Neural progenitor cell (in vitro differentiated cells): ENCODE measurements around the gene FAU. TPM values are rescaled to one million over a fixed set of nuclear protein-coding genes. Genes with fewer than 3 reads are reported as not detected.
A peak's percentile ranks its signal among the peaks of the same experiment; 100 is the strongest.

Source experiments
- DNase-seq: peaks from one replicate; pipeline ENCODE4 v3.0.0-alpha.2; 2016; ENCODE audit warnings: low spot score
- H2AFZ ChIP-seq: fragments of 200-600 bp; sonication (generic); replicated peaks from 2 replicates; pipeline ENCODE4 v1.6.1; 2016; ENCODE audit warnings: antibody characterized with exemption
- H3F3A ChIP-seq: fragments of 200-600 bp; sonication (generic); 2 replicates; pipeline ENCODE4 v1.6.1; 2016; ENCODE audit warnings: antibody characterized with exemption, low read depth
- H3K27ac ChIP-seq: fragments of 200-600 bp; sonication (generic); 2 replicates; pipeline ENCODE4 v1.5.1; 2016; ENCODE audit warnings: mild to moderate bottlenecking
- H3K27me3 ChIP-seq: fragments of 200-600 bp; sonication (generic); 2 replicates; pipeline ENCODE4 v1.6.1; 2016; ENCODE audit warnings: mild to moderate bottlenecking, moderate library complexity
- H3K36me3 ChIP-seq: fragments of 200-600 bp; sonication (generic); 2 replicates; pipeline ENCODE4 v1.5.1; 2016
- H3K4me1 ChIP-seq: fragments of 200-600 bp; sonication (generic); 2 replicates; pipeline ENCODE4 v1.6.1; 2016; ENCODE audit warnings: mixed run types
- H3K4me2 ChIP-seq: fragments of 200-600 bp; sonication (generic); 2 replicates; pipeline ENCODE4 v1.6.1; 2016
- H3K4me3 ChIP-seq: fragments of 200-600 bp; sonication (generic); 2 replicates; pipeline ENCODE4 v1.5.1; 2016
- H3K79me2 ChIP-seq: fragments of 200-600 bp; sonication (generic); 2 replicates; pipeline ENCODE4 v1.6.1; 2016; ENCODE audit warnings: low read depth
- H3K9ac ChIP-seq: fragments of 200-600 bp; sonication (generic); 2 replicates; pipeline ENCODE4 v1.6.1; 2016
- H3K9me3 ChIP-seq: fragments of 200-600 bp; sonication (generic); 2 replicates; pipeline ENCODE4 v1.5.1; 2016; ENCODE audit warnings: low read depth
- H4K20me1 ChIP-seq: fragments of 200-600 bp; sonication (generic); 2 replicates; pipeline ENCODE4 v1.6.1; 2016; ENCODE audit warnings: low read depth
- H3K27ac Mint-ChIP-seq: 3 replicates; pipeline ENCODE4 v1.8.0; 2021; ENCODE audit warnings: mixed read lengths
- H3K27me3 Mint-ChIP-seq: 2 replicates; pipeline ENCODE4 v1.8.0; 2022; ENCODE audit warnings: low read depth, mild to moderate bottlenecking, inconsistent platforms, moderate library complexity, mixed read lengths; ENCODE audit not compliant: insufficient read depth
- H3K36me3 Mint-ChIP-seq: 3 replicates; pipeline ENCODE4 v1.8.0; 2021; ENCODE audit warnings: mixed read lengths
- H3K4me1 Mint-ChIP-seq: 3 replicates; pipeline ENCODE4 v1.8.0; 2021; ENCODE audit warnings: mixed read lengths
- H3K4me3 Mint-ChIP-seq: 3 replicates; pipeline ENCODE4 v1.8.0; 2021; ENCODE audit warnings: mild to moderate bottlenecking, moderate library complexity, mixed read lengths
- H3K9me3 Mint-ChIP-seq: 3 replicates; pipeline ENCODE4 v1.8.0; 2020; ENCODE audit warnings: mixed read lengths
- EZH2 ChIP-seq: fragments of 200-600 bp; sonication (generic); IDR thresholded peaks from 2 replicates; pipeline ENCODE4 v1.6.1; 2017; ENCODE audit warnings: antibody characterized with exemption, mild to moderate bottlenecking, moderate library complexity
- EZH2phosphoT487 ChIP-seq: fragments of 200-600 bp; sonication (generic); IDR thresholded peaks from 2 replicates; pipeline ENCODE4 v1.6.1; 2017; ENCODE audit warnings: antibody characterized with exemption
- total RNA-seq: library from RNA; depleted of rRNA; stranded (reverse); fragments of >200 nt; gene quantifications from 2 replicates; pipeline ENCODE4 v1.2.3, GENCODE V29; 2015; ENCODE audit warnings: low replicate concordance
- TF ChIP-seq, protein P1 (sequence below): fragments of 200-600 bp; sonication (generic); IDR thresholded peaks from 2 replicates; pipeline ENCODE4 v1.5.1; 2017; ENCODE audit warnings: antibody characterized with exemption, mild to moderate bottlenecking

FAU gene
- total RNA-seq, 1 donor from 2014 or later, result 288 TPM

DNA sequence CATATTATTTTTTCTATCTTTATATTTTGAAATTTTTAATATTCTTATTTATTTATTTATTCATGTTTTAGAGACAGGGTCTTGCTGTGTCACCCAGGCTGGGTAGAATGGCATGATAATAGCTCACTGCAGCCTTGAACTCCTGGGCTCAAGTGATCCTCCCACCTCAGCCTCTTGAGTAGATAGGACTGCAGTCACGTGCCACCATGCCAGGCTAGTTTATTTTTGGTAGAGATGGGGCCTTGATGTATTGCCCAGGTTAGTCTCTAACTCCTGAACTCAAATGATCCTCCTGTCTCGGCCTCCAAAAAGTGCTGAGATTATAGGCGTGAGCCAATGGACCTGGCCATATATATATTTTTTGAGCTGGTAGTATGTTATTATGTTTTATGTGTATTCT, 45.7 kb upstream of the FAU start:
- no peak overlapping the region for H2AFZ ChIP-seq
- no peaks in the 10 kb centered on the region for H3K36me3 ChIP-seq
- H3K9me3 Mint-ChIP-seq, result no peaks in the 10 kb centered on the region
- no peak overlapping the region for H3K9ac ChIP-seq
- H3K4me1 Mint-ChIP-seq, result peaks cover 5% of the 10 kb centered on the region
- H3K36me3 Mint-ChIP-seq, result no peaks in the 10 kb centered on the region
- no peaks in the 10 kb centered on the region for H3K27me3 Mint-ChIP-seq
- no peak overlapping the region for H3K4me2 ChIP-seq
- no peak overlapping the region for H3K4me3 Mint-ChIP-seq
- TF ChIP-seq EZH2phosphoT487 (no peak), EZH2 (no peak)
- TF ChIP-seq, protein P1, sequence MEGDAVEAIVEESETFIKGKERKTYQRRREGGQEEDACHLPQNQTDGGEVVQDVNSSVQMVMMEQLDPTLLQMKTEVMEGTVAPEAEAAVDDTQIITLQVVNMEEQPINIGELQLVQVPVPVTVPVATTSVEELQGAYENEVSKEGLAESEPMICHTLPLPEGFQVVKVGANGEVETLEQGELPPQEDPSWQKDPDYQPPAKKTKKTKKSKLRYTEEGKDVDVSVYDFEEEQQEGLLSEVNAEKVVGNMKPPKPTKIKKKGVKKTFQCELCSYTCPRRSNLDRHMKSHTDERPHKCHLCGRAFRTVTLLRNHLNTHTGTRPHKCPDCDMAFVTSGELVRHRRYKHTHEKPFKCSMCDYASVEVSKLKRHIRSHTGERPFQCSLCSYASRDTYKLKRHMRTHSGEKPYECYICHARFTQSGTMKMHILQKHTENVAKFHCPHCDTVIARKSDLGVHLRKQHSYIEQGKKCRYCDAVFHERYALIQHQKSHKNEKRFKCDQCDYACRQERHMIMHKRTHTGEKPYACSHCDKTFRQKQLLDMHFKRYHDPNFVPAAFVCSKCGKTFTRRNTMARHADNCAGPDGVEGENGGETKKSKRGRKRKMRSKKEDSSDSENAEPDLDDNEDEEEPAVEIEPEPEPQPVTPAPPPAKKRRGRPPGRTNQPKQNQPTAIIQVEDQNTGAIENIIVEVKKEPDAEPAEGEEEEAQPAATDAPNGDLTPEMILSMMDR, result no peak
- H4K20me1 ChIP-seq, result no peaks in the 10 kb centered on the region
- H3K79me2 ChIP-seq, result no peaks in the 10 kb centered on the region
- no peak overlapping the region for H3K4me3 ChIP-seq
- no peak overlapping the region for H3K27ac ChIP-seq
- DNase-seq, result no peak
- no peaks in the 10 kb centered on the region for H3K9me3 ChIP-seq
- no peaks in the 10 kb centered on the region for H3K4me1 ChIP-seq
- no peaks in the 10 kb centered on the region for H3K27me3 ChIP-seq
- no peak overlapping the region for H3K27ac Mint-ChIP-seq
- peaks cover 3% of the 10 kb centered on the region for H3F3A ChIP-seq

DNA sequence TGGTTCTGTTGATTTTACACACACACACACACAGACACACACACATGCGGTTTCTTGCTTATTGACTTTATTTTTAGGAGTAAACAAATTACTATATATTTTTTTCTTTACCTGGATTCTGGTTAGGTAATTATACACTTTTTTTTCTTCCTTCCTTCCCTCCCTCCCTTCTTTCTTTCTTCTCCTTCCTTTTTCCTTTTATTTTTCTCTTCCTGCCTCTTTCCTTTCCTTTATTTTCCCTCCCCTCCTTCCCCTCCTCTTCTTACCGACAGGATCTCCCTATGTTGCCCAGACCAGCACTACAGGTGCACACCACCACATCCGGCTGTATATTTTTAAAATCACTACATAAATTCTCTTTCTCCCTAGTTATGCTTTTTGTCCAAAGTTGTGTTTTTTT, 45.0 kb upstream of the FAU start:
- Histone ChIP-seq H3K4me3 (no peak overlapping the region), H3K4me2 (no peak overlapping the region)
- TF ChIP-seq EZH2 (no peak), EZH2phosphoT487 (no peak)
- TF ChIP-seq, protein P1, result no peak

DNA sequence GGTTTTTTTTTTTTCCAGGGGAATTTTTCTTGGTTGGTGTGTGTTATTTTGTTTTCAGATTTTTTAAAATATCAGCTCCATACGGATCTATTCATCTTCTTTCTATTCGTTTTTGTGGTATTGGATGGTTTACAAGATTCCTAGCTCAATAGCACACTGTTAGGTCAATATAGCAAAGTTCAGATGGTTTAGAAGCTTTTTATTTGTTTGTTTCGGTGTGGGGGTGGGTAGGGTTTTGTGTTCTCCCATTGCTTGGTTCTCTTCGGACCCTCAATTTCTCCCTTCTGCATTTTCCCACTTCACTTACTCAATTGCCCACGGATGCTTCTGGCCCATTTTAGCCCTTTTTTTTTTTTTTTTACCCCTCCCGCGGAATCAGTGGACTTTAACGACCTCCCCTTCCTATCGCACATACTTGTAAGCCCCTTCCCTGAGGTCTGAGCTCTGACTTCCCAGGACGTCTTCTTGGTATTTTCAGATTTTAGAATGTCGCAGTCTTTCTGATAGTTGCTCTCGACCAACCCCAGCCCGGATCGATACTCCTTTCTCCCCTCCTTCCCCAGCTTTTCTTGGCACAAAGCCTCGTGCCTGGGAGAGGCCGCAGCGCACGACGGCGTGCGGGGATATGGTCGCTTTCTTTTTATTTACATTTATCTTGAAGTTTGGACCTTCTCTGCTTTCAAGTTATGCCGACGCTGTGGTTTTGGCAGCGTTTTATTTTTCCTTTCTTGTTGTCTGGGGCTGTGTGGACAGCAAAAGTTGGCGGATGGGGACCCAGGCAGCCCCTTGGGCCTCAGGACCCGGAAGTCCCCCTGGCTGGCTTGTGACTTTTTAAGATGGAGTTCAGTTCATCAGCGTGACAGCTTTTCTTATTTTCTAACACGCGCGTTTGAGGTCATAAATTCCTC, 43.7 kb upstream of the FAU start:
- Histone ChIP-seq H4K20me1 (no peaks in the 10 kb centered on the region), H3K9ac (no peak overlapping the region), H3K36me3 (no peaks in the 10 kb centered on the region), H2AFZ (peak overlapping the region; percentile 59), H3K4me1 (no peaks in the 10 kb centered on the region), H3K27me3 (no peaks in the 10 kb centered on the region), H3K79me2 (no peaks in the 10 kb centered on the region), H3K4me3 (no peak overlapping the region), H3K9me3 (no peaks in the 10 kb centered on the region), H3K4me2 (no peak overlapping the region), H3F3A (peaks cover 3% of the 10 kb centered on the region), H3K27ac (no peak overlapping the region)
- peaks cover 5% of the 10 kb centered on the region for H3K4me1 Mint-ChIP-seq
- H3K36me3 Mint-ChIP-seq, result no peaks in the 10 kb centered on the region
- no peak overlapping the region for H3K4me3 Mint-ChIP-seq
- peaks cover 3% of the 10 kb centered on the region for H3K27me3 Mint-ChIP-seq
- peak overlapping the region; percentile 2 for H3K27ac Mint-ChIP-seq
- TF ChIP-seq, protein P1, result no peak
- TF ChIP-seq EZH2, result no peak
- no peak for TF ChIP-seq EZH2phosphoT487
- no peak for DNase-seq
- H3K9me3 Mint-ChIP-seq, result no peaks in the 10 kb centered on the region

More for the DNA sequence above, 45.0 kb upstream of the FAU start:
- H3K27me3 ChIP-seq, result no peaks in the 10 kb centered on the region
- DNase-seq, result no peak
- H3K27ac Mint-ChIP-seq, result no peak overlapping the region
- no peaks in the 10 kb centered on the region for H3K4me1 ChIP-seq
- peaks cover 3% of the 10 kb centered on the region for H3F3A ChIP-seq
- no peaks in the 10 kb centered on the region for H3K9me3 Mint-ChIP-seq
- no peaks in the 10 kb centered on the region for H3K9me3 ChIP-seq
- H3K4me3 Mint-ChIP-seq, result no peak overlapping the region
- no peak overlapping the region for H3K27ac ChIP-seq
- no peak overlapping the region for H3K9ac ChIP-seq
- H3K36me3 Mint-ChIP-seq, result no peaks in the 10 kb centered on the region
- no peaks in the 10 kb centered on the region for H3K36me3 ChIP-seq
- peaks cover 5% of the 10 kb centered on the region for H3K4me1 Mint-ChIP-seq
- no peak overlapping the region for H2AFZ ChIP-seq
- no peaks in the 10 kb centered on the region for H4K20me1 ChIP-seq
- peaks cover 3% of the 10 kb centered on the region for H3K27me3 Mint-ChIP-seq
- no peaks in the 10 kb centered on the region for H3K79me2 ChIP-seq
